Activated CD8-positive, alpha-beta memory T cell treated with anti-CD3 and anti-CD28 coated beads, Interleukin-2, amount 50 U/mL, for 24 hours (primary cell): Measurements from ENCODE around the gene CYCS.
"Not testable (repeated sequence)": the region's sequence is repeated elsewhere in the genome, so short reads cannot be mapped to it uniquely, and the experiment has no call there.

ENCODE experiments used
- DNase-seq: peaks from one replicate; pipeline ENCODE4 v3.0.0-alpha.2; 2020; ENCODE audit errors: extremely low read depth

Gene CYCS

GRCh38 chr7:25125137-25125946 lies at the start of gene CYCS:
TSS of gene CYCS (minus strand) at chr7:25125260. CDS start at chr7:25124119, 1,141 bp downstream.
- DNase-seq: peak; percentile 99

GRCh38 chr7:25173184-25173583 lies 48.1 kb upstream of the CYCS start:
- no peak for DNase-seq

GRCh38 chr7:25171516-25171915 lies 46.5 kb upstream of the CYCS start:
- DNase-seq: no peak

GRCh38 chr7:25171071-25171470 lies 46.0 kb upstream of the CYCS start:
- DNase-seq: no peak

GRCh38 chr7:25169683-25170082 lies 44.6 kb upstream of the CYCS start:
- no peak for DNase-seq

- DNase-seq: no peak
These were observed 43.1 kb upstream of the CYCS start for GRCh38 chr7:25168145-25168544.

- DNase-seq: no peak
These were observed 42.3 kb upstream of the CYCS start for GRCh38 chr7:25167262-25167843.

GRCh38 chr7:25159983-25160596 lies 35.0 kb upstream of the CYCS start:
- DNase-seq: not testable (repeated sequence)

- DNase-seq: no peak
These were observed 33.9 kb upstream of the CYCS start for GRCh38 chr7:25158966-25159365.

- no peak for DNase-seq
These were observed 26.7 kb upstream of the CYCS start for GRCh38 chr7:25151773-25152172.

GRCh38 chr7:25149836-25150235 lies 24.8 kb upstream of the CYCS start:
- no peak for DNase-seq

- DNase-seq: no peak
These were observed 23.9 kb upstream of the CYCS start for GRCh38 chr7:25148772-25149575.

- DNase-seq: no peak
These were observed 18.7 kb upstream of the CYCS start for GRCh38 chr7:25143763-25144162.

- DNase-seq: no peak
These were observed 14.5 kb upstream of the CYCS start for GRCh38 chr7:25139536-25139935.

- no peak for DNase-seq
These were observed 9.4 kb upstream of the CYCS start for GRCh38 chr7:25134358-25135010.

- DNase-seq: no peak
These were observed 7.4 kb upstream of the CYCS start for GRCh38 chr7:25132430-25132829.

- DNase-seq: no peak
These were observed 1.7 kb upstream of the CYCS start for GRCh38 chr7:25126751-25127150.

- DNase-seq: no peak
These were observed 459 bp downstream of the CYCS start for GRCh38 chr7:25124465-25125136.

- no peak for DNase-seq
These were observed 2.7 kb downstream of the CYCS start for GRCh38 chr7:25122373-25122772.

GRCh38 chr7:25121599-25121998 lies 3.5 kb downstream of the CYCS start:
- DNase-seq: no peak

GRCh38 chr7:25119102-25119501 lies 6.0 kb downstream of the CYCS start:
- DNase-seq: no peak
